Fibroblast of villous mesenchyme (primary cell): ENCODE data around the gene LATS2. TPM values are rescaled to one million over a fixed set of nuclear protein-coding genes. Genes with fewer than 3 reads are reported as not detected.

ENCODE experiments used
- DNase-seq: peaks from one replicate; pipeline ENCODE4 v3.0.0-alpha.2; 2010; ENCODE audit warnings: low read depth
- H3K4me3 ChIP-seq: 2 replicates; pipeline ENCODE4 v1.5.1; 2011; ENCODE audit warnings: low read depth, mild to moderate bottlenecking, low read length
- total RNA-seq: library from RNA; depleted of rRNA; stranded (reverse); fragments of >200 nt; gene quantifications from 2 replicates; pipeline ENCODE4 v1.2.3, GENCODE V29; 2012
- TF ChIP-seq, protein P1 (sequence below): IDR thresholded peaks from 2 replicates; pipeline ENCODE4 v1.5.1; 2012; ENCODE audit warnings: low read depth, mild to moderate bottlenecking, low read length; ENCODE audit not compliant: insufficient read depth

LATS2 gene
- total RNA-seq, 1 donor = 32.0 TPM

DNA sequence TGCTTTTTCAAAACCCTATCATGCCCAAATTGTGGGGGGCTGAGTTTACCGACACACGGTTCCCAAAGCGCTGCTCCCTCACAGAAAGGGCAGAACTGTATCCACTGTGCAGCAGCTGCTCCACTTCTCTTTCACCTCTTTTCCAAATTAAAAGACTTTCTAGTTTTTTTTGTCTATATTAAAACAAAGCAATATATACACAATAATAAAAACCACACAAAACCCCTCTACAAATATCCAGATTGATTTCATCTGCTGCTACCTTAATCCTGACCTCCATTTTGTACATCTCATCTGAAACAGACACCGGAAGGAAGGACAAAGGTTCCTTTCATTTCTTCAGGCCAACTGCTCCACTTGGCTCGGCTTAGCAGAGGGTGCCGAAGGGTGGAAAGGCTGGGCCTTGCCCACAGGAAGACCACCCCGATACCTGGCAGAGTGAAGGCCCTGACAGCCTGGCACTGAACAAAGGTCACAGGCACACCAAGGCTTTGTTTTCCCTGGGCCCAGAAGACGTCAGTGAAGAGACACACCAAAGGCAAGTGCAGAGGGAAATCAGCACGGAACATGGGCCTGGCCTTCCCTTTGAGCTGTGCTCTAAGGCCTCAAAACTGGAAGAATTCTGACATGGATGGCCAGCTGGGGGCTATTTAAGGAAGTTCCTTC, 71.6 kb downstream of the LATS2 start:
- TF ChIP-seq, protein P1, sequence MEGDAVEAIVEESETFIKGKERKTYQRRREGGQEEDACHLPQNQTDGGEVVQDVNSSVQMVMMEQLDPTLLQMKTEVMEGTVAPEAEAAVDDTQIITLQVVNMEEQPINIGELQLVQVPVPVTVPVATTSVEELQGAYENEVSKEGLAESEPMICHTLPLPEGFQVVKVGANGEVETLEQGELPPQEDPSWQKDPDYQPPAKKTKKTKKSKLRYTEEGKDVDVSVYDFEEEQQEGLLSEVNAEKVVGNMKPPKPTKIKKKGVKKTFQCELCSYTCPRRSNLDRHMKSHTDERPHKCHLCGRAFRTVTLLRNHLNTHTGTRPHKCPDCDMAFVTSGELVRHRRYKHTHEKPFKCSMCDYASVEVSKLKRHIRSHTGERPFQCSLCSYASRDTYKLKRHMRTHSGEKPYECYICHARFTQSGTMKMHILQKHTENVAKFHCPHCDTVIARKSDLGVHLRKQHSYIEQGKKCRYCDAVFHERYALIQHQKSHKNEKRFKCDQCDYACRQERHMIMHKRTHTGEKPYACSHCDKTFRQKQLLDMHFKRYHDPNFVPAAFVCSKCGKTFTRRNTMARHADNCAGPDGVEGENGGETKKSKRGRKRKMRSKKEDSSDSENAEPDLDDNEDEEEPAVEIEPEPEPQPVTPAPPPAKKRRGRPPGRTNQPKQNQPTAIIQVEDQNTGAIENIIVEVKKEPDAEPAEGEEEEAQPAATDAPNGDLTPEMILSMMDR = no peak
- H3K4me3 ChIP-seq = no peak overlapping the region
- no peak for DNase-seq

DNA sequence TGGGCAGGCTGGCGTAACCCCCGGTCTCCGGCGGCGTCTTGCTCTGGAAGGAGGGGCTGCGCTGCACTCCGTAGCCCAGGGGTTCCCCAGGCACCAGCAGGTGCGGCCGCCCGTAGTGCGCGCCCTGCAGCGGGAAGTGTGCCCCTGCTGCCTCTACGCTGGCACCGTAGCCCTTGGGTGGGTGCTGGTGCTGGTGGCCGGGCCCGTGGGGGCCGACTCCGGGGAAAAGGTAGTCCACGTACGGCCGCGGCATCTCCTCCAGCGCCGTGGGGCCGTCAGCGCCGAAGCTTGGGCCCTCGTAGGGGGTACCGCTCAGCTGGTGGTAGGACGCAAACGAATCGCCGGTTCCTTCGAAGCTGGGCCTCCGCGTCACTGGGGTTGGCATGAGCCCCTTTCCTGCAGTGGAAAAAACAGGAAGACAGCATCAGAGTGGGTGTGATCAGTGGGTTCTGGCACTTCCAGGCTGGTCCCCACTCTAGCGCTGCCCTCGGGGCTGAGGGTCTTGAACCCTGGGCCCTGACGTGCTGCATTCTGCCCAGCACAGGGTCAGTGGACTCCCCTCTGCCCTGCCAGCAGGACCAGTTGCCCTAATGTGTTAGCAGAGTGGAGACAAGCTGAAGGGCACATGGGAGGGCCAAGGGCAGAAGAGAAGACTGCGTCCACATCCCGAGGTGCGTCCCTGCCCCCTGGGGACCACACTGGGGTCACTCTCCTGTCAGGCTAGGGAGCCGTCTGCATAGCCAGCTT, 72.3 kb downstream of the LATS2 start:
- TF ChIP-seq, protein P1 = no peak
- H3K4me3 ChIP-seq = no peak overlapping the region
- no peak for DNase-seq

DNA sequence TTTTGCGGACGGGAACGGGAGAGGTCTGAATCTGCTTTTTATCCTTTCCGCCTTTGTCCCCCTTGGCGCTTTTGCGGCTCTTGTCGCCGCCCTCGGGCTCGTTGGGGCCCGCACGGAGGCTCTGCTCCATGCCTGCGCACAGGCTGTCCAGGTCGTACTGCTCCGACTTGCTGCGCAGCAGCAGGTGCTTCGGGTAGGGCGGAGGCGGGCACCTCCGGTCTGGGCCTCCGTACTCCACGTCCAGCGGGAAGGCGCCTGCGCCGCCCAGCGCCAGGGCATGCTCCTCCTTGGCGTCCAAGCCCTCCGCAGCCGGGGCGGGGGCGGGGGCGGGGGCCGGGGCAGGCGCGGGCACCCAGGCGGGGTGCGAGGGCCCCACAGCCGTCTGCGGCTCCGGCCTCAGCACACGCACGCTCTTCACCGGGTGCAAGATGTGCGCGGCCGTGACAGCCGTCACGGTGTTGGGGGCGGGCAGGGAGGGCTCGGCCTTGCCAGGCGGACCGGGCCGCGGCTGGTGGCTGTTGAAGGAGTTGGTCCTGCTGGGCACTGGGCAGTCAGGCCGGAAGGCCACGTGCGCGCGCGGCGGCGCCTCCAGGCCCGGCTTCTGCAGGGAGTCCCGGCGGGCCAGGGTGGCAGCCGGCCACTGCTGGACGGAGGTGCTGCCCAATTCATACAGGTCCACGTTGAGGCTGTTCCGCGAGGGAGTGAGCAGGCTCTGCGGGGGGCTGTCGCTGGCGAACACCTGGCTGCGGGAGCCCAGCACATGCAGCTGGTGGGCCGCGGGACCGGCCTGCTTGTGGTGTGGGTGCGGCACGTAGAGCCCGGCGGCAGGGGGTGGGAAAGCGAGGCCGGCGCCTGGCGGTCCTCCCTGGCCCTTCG, 73.1 kb downstream of the LATS2 start:
- TF ChIP-seq, protein P1 = no peak
- DNase-seq = no peak
- H3K4me3 ChIP-seq = no peak overlapping the region

DNA sequence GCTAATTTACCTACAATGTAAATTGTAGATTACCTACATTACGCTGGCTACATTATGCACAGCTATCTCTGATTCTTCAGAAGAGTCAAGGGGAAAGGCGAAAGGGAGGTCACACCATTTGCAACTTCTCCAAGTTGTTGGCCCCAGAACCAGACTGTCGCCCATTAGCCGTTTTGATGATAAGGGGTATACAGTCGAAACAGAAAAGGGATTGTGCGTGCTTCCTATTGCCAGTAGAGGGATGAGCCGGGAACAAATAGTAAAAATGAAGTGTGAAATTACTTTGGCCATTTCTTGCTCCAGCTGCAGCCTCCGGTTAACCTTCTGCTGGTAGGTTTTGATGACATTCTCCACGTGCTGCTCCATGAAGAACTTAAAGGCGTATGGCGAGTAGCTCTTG, 73.8 kb downstream of the LATS2 start:
- TF ChIP-seq, protein P1 = no peak
- DNase-seq = no peak
- H3K4me3 ChIP-seq = no peak overlapping the region

DNA sequence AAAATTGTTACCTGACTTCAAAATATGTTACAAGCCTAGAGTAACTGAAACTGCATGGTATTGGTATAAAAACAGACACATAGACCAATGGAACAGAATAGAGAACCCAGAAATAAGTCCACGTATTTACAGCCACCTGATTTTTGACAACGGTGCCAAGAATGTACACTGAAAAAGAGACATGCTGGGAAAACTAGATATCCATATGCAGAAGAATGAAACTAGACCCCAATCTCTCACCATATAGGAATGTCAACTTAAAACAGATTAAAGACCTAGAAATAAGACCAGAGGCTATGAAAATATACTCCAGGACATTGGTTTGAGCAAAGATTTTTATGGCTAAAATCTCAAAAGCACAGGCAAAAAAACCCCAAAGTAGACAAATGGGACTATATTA, 76.5 kb downstream of the LATS2 start:
- TF ChIP-seq, protein P1 = no peak
- no peak for DNase-seq
- H3K4me3 ChIP-seq = no peak overlapping the region

DNA sequence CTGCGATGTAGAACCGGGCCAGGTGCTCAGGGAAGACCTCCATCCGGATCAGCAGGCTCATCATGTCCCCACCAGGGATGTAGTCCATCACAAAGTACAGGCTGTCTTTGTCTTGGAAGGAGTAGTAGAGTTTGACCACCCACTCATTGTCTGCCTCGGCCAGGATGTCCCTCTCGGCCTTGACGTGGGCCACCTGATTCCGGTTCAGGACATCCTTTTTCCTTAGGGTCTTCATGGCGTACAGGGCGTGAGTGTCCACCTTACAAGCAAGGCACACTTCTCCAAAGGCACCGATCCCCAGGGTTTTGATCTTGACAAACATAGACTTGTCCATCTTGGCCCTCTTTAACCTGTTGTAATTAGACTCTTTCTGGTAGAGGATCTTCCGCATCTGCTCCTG, 78.0 kb downstream of the LATS2 start:
- H3K4me3 ChIP-seq = no peak overlapping the region
- DNase-seq = no peak
- TF ChIP-seq, protein P1 = no peak
